SK-N-SH treated with all-trans-retinoic acid at 6 μM for 48 hours (cell line): Measurements from ENCODE around the gene PRR5L.

Experiments used
- ATAC-seq: fragments of 200-7000 bp; cut with Tn5 transposase; 3 replicates; pipeline ENCODE4 v1.9.1; 2020; ENCODE audit warnings: mild to moderate bottlenecking, moderate library complexity
- ARNTL ChIP-seq: fragments of 450-650 bp; formaldehyde crosslinking; IDR thresholded peaks from 2 replicates; pipeline ENCODE4 v1.5.0; 2020; ENCODE audit warnings: low read depth, mild to moderate bottlenecking, moderate library complexity, borderline replicate concordance
- BACH2 ChIP-seq: fragments of 250-450 bp; sonication (Bioruptor Pico); IDR thresholded peaks from 2 replicates; pipeline ENCODE4 v1.9.0; 2021; ENCODE audit warnings: mild to moderate bottlenecking, borderline replicate concordance
- CSDC2 ChIP-seq: fragments of 250-450 bp; sonication (Bioruptor Pico); IDR thresholded peaks from 2 replicates; pipeline ENCODE4 v1.5.0; 2020; ENCODE audit warnings: mild to moderate bottlenecking, moderate library complexity
- ESRRG ChIP-seq: fragments of 250-450 bp; sonication (Bioruptor Pico); IDR thresholded peaks from 2 replicates; pipeline ENCODE4 v1.6.1; 2021; ENCODE audit warnings: mild to moderate bottlenecking
- GLIS3 ChIP-seq: fragments of 250-450 bp; sonication (Bioruptor Pico); IDR thresholded peaks from 2 replicates; pipeline ENCODE4 v1.5.0; 2020; ENCODE audit warnings: mild to moderate bottlenecking, moderate library complexity
- OSR1 ChIP-seq: fragments of 250-450 bp; sonication (Bioruptor Pico); IDR thresholded peaks from 2 replicates; pipeline ENCODE4 v1.8.0; 2022; ENCODE audit warnings: moderate library complexity, mild to moderate bottlenecking, inconsistent platforms
- PPARA ChIP-seq: fragments of 250-450 bp; sonication (Bioruptor Pico); IDR thresholded peaks from 2 replicates; pipeline ENCODE4 v1.5.0; 2020; ENCODE audit warnings: mild to moderate bottlenecking, borderline replicate concordance
- RARB ChIP-seq: fragments of 250-450 bp; sonication (Bioruptor Pico); IDR thresholded peaks from 2 replicates; pipeline ENCODE4 v1.8.0; 2021; ENCODE audit warnings: mild to moderate bottlenecking, moderate library complexity
- SNAI2 ChIP-seq: fragments of 250-450 bp; sonication (Bioruptor Pico); IDR thresholded peaks from 2 replicates; pipeline ENCODE4 v1.5.0; 2020; ENCODE audit warnings: mild to moderate bottlenecking, moderate library complexity
- TCF4 ChIP-seq: fragments of 250-450 bp; sonication (Bioruptor Pico); IDR thresholded peaks from 2 replicates; pipeline ENCODE4 v1.8.0; 2021; ENCODE audit warnings: mild to moderate bottlenecking, moderate library complexity, borderline replicate concordance
- TOX ChIP-seq: fragments of 250-450 bp; sonication (Bioruptor Pico); IDR thresholded peaks from 2 replicates; pipeline ENCODE4 v1.8.0; 2021; ENCODE audit warnings: mild to moderate bottlenecking, moderate library complexity, borderline replicate concordance
- ZFP3 ChIP-seq: fragments of 250-450 bp; sonication (Bioruptor Pico); IDR thresholded peaks from 2 replicates; pipeline ENCODE4 v1.5.0; 2020; ENCODE audit warnings: mild to moderate bottlenecking, moderate library complexity
- ZFP30 ChIP-seq: fragments of 450-650 bp; formaldehyde crosslinking; IDR thresholded peaks from 2 replicates; pipeline ENCODE4 v1.5.0; 2022; ENCODE audit warnings: mild to moderate bottlenecking, moderate library complexity
- ZNF565 ChIP-seq: fragments of 450-650 bp; formaldehyde crosslinking; conservative IDR thresholded peaks from 2 replicates; pipeline ENCODE4 v1.5.0; 2020; ENCODE audit warnings: low read depth, mild to moderate bottlenecking, moderate library complexity
- ZNF70 ChIP-seq: fragments of 450-650 bp; formaldehyde crosslinking; IDR thresholded peaks from 2 replicates; pipeline ENCODE4 v1.5.0; 2020; ENCODE audit warnings: mild to moderate bottlenecking, moderate library complexity
- ZNF8 ChIP-seq: fragments of 450-650 bp; formaldehyde crosslinking; IDR thresholded peaks from 2 replicates; pipeline ENCODE4 v1.5.0; 2020; ENCODE audit warnings: mild to moderate bottlenecking, moderate library complexity
- TF ChIP-seq, protein P1 (sequence below): fragments of 250-450 bp; sonication (Bioruptor Pico); IDR thresholded peaks from 2 replicates; pipeline ENCODE4 v1.8.0; 2020; ENCODE audit warnings: mild to moderate bottlenecking, moderate library complexity, borderline replicate concordance
- TF ChIP-seq, protein P2 (sequence below): fragments of 250-450 bp; sonication (Bioruptor Pico); IDR thresholded peaks from 2 replicates; pipeline ENCODE4 v1.5.1; 2021; ENCODE audit warnings: mild to moderate bottlenecking, moderate library complexity
- TF ChIP-seq, protein P3 (sequence below): fragments of 250-450 bp; sonication (Bioruptor Pico); IDR thresholded peaks from 2 replicates; pipeline ENCODE4 v1.5.1; 2020; ENCODE audit warnings: low read depth, mild to moderate bottlenecking, moderate library complexity
- TF ChIP-seq, protein P4 (sequence below): fragments of 250-450 bp; sonication (Bioruptor Pico); IDR thresholded peaks from 2 replicates; pipeline ENCODE4 v1.8.0; 2021; ENCODE audit warnings: low read depth, mild to moderate bottlenecking, moderate library complexity, borderline replicate concordance
- TF ChIP-seq, protein P5 (sequence below): fragments of 250-450 bp; sonication (Bioruptor Pico); IDR thresholded peaks from 2 replicates; pipeline ENCODE4 v1.5.0; 2020; ENCODE audit warnings: mild to moderate bottlenecking, moderate library complexity

Gene PRR5L

DNA sequence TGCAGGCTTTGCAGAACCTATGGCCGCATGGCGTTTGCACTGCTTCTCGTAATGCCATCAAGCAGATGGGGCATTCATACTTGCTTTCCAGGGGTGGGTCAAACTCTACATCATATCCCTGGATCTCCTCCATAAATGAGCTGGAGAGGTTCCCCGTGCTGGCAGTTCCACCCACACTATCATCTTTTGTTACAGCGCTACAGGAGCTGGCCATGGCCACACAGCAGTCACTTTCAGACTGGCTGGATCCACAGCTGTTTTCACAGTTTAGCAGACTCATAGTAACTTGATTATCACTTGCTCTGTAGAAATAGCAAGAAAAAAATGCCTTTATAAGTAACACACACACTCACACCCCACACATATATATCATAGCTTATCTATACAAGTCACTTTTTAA is 205.1 kb downstream of the PRR5L start (continued):
- TF ChIP-seq GLIS3 (no peak), ZNF8 (no peak), BACH2 (CRISPR knock-in tag) (no peak), ZNF565 (no peak), TOX (no peak), ZFP30 (CRISPR knock-in tag) (no peak)
- TF ChIP-seq, protein P1, sequence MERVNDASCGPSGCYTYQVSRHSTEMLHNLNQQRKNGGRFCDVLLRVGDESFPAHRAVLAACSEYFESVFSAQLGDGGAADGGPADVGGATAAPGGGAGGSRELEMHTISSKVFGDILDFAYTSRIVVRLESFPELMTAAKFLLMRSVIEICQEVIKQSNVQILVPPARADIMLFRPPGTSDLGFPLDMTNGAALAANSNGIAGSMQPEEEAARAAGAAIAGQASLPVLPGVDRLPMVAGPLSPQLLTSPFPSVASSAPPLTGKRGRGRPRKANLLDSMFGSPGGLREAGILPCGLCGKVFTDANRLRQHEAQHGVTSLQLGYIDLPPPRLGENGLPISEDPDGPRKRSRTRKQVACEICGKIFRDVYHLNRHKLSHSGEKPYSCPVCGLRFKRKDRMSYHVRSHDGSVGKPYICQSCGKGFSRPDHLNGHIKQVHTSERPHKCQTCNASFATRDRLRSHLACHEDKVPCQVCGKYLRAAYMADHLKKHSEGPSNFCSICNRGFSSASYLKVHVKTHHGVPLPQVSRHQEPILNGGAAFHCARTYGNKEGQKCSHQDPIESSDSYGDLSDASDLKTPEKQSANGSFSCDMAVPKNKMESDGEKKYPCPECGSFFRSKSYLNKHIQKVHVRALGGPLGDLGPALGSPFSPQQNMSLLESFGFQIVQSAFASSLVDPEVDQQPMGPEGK (CRISPR knock-in tag) = no peak

DNA sequence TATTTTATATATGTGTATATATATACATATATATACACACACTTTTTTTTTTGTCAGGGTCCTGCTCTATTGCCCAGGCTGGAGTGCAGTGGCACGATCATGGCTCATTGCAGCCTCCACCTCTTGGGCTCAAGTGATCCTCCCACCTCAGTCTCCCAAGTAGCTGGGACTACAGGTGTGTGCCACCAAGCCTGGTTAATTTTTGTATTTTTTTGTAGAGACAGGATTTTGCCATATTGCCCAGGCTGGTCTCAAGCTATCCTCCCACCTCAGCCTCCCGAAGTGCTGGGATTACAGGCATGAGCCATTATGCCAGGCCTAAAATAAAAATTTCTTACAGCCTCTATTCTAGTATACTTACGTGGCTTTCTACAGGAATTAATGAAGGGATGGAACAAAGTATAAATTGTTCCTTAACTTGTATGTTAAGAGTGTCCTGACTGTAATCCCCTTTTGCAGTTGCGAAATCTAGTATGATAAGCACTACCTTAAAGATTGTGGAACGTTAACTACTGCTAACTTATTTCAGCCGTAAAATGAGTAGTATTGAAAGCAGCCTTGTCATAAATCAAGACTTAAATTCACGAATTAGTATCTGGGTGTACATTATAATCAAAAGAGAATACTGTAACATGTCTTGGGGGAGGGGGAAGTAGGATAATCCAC is 211.9 kb downstream of the PRR5L start:
- no peak for ATAC-seq
- TF ChIP-seq TOX (no peak), GLIS3 (no peak), CSDC2 (CRISPR knock-in tag) (no peak), OSR1 (CRISPR knock-in tag) (no peak), ZFP3 (CRISPR knock-in tag) (no peak), PPARA (CRISPR knock-in tag) (no peak), SNAI2 (no peak), TCF4 (CRISPR knock-in tag) (no peak), ZNF70 (CRISPR knock-in tag) (no peak), BACH2 (CRISPR knock-in tag) (no peak), ARNTL (CRISPR knock-in tag) (no peak), ZFP30 (CRISPR knock-in tag) (no peak), ESRRG (CRISPR knock-in tag) (no peak), ZNF8 (no peak), RARB (CRISPR knock-in tag) (no peak)
- TF ChIP-seq, protein P2, sequence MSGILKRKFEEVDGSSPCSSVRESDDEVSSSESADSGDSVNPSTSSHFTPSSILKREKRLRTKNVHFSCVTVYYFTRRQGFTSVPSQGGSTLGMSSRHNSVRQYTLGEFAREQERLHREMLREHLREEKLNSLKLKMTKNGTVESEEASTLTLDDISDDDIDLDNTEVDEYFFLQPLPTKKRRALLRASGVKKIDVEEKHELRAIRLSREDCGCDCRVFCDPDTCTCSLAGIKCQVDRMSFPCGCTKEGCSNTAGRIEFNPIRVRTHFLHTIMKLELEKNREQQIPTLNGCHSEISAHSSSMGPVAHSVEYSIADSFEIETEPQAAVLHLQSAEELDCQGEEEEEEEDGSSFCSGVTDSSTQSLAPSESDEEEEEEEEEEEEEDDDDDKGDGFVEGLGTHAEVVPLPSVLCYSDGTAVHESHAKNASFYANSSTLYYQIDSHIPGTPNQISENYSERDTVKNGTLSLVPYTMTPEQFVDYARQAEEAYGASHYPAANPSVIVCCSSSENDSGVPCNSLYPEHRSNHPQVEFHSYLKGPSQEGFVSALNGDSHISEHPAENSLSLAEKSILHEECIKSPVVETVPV (CRISPR knock-in tag) = no peak
- TF ChIP-seq, protein P3, sequence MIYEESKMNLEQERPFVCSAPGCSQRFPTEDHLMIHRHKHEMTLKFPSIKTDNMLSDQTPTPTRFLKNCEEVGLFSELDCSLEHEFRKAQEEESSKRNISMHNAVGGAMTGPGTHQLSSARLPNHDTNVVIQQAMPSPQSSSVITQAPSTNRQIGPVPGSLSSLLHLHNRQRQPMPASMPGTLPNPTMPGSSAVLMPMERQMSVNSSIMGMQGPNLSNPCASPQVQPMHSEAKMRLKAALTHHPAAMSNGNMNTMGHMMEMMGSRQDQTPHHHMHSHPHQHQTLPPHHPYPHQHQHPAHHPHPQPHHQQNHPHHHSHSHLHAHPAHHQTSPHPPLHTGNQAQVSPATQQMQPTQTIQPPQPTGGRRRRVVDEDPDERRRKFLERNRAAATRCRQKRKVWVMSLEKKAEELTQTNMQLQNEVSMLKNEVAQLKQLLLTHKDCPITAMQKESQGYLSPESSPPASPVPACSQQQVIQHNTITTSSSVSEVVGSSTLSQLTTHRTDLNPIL (CRISPR knock-in tag) = no peak
- TF ChIP-seq, protein P1 (CRISPR knock-in tag) = no peak
- TF ChIP-seq, protein P4, sequence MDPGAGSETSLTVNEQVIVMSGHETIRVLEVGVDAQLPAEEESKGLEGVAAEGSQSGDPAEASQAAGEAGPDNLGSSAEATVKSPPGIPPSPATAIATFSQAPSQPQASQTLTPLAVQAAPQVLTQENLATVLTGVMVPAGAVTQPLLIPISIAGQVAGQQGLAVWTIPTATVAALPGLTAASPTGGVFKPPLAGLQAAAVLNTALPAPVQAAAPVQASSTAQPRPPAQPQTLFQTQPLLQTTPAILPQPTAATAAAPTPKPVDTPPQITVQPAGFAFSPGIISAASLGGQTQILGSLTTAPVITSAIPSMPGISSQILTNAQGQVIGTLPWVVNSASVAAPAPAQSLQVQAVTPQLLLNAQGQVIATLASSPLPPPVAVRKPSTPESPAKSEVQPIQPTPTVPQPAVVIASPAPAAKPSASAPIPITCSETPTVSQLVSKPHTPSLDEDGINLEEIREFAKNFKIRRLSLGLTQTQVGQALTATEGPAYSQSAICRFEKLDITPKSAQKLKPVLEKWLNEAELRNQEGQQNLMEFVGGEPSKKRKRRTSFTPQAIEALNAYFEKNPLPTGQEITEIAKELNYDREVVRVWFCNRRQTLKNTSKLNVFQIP (CRISPR knock-in tag) = no peak
- TF ChIP-seq, protein P5, sequence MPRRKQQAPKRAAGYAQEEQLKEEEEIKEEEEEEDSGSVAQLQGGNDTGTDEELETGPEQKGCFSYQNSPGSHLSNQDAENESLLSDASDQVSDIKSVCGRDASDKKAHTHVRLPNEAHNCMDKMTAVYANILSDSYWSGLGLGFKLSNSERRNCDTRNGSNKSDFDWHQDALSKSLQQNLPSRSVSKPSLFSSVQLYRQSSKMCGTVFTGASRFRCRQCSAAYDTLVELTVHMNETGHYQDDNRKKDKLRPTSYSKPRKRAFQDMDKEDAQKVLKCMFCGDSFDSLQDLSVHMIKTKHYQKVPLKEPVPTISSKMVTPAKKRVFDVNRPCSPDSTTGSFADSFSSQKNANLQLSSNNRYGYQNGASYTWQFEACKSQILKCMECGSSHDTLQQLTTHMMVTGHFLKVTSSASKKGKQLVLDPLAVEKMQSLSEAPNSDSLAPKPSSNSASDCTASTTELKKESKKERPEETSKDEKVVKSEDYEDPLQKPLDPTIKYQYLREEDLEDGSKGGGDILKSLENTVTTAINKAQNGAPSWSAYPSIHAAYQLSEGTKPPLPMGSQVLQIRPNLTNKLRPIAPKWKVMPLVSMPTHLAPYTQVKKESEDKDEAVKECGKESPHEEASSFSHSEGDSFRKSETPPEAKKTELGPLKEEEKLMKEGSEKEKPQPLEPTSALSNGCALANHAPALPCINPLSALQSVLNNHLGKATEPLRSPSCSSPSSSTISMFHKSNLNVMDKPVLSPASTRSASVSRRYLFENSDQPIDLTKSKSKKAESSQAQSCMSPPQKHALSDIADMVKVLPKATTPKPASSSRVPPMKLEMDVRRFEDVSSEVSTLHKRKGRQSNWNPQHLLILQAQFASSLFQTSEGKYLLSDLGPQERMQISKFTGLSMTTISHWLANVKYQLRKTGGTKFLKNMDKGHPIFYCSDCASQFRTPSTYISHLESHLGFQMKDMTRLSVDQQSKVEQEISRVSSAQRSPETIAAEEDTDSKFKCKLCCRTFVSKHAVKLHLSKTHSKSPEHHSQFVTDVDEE (CRISPR knock-in tag) = no peak
